ENCODE results near the gene SLC4A5.
A peak's percentile ranks its signal among the peaks of the same experiment; 100 is the strongest.

The SLC4A5 gene

DNA sequence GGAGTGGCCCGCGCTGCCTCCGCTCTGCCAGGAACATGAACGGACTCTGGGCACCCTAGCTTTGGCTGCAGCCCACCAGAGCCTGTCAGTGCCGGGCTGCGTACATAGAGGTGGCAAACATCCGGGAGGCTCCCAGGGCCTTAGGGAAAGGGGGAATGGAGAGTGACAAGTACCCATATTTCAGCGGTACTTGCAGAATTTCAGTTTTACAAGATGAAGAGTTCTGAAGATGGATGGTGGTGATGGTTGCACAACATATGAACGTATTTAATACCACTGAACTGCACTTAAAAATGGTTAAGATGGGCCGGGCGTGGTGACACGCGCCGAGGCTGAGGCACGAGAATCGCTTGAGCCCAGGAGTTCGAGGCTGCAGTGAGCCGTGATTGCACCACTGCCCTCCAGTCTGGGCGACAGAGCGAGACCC lies 143.9 kb downstream of the SLC4A5 start (continued):
- TF ChIP-seq, protein P1, sequence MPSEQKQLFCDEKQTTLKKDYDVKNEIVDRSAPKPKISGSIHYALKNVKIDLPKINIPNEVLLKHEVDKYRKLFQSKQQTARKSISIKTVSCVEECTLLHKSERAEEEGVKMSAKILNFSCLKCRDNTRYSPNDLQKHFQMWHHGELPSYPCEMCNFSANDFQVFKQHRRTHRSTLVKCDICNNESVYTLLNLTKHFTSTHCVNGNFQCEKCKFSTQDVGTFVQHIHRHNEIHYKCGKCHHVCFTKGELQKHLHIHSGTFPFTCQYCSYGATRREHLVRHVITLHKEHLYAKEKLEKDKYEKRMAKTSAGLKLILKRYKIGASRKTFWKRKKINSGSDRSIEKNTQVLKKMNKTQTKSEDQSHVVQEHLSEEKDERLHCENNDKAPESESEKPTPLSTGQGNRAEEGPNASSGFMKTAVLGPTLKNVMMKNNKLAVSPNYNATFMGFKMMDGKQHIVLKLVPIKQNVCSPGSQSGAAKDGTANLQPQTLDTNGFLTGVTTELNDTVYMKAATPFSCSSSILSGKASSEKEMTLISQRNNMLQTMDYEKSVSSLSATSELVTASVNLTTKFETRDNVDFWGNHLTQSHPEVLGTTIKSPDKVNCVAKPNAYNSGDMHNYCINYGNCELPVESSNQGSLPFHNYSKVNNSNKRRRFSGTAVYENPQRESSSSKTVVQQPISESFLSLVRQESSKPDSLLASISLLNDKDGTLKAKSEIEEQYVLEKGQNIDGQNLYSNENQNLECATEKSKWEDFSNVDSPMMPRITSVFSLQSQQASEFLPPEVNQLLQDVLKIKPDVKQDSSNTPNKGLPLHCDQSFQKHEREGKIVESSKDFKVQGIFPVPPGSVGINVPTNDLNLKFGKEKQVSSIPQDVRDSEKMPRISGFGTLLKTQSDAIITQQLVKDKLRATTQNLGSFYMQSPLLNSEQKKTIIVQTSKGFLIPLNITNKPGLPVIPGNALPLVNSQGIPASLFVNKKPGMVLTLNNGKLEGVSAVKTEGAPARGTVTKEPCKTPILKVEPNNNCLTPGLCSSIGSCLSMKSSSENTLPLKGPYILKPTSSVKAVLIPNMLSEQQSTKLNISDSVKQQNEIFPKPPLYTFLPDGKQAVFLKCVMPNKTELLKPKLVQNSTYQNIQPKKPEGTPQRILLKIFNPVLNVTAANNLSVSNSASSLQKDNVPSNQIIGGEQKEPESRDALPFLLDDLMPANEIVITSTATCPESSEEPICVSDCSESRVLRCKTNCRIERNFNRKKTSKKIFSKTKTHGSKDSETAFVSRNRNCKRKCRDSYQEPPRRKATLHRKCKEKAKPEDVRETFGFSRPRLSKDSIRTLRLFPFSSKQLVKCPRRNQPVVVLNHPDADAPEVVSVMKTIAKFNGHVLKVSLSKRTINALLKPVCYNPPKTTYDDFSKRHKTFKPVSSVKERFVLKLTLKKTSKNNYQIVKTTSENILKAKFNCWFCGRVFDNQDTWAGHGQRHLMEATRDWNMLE (tag by site-specific recombination; conservative IDR thresholded peaks at IDR 0.05; ENCODE audit: low read depth) = no peak
- no peak for TF ChIP-seq MZF1 (tag by site-specific recombination; IDR thresholded peaks at IDR 0.05; ENCODE audit: borderline replicate concordance)
- no peak for TF ChIP-seq ZNF792 (tag by site-specific recombination; IDR thresholded peaks at IDR 0.05)
- TF ChIP-seq, protein P2, sequence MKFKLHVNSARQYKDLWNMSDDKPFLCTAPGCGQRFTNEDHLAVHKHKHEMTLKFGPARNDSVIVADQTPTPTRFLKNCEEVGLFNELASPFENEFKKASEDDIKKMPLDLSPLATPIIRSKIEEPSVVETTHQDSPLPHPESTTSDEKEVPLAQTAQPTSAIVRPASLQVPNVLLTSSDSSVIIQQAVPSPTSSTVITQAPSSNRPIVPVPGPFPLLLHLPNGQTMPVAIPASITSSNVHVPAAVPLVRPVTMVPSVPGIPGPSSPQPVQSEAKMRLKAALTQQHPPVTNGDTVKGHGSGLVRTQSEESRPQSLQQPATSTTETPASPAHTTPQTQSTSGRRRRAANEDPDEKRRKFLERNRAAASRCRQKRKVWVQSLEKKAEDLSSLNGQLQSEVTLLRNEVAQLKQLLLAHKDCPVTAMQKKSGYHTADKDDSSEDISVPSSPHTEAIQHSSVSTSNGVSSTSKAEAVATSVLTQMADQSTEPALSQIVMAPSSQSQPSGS (tag by site-specific recombination; IDR thresholded peaks at IDR 0.05; ENCODE audit: low read depth) = no peak
- TF ChIP-seq KLF10 (tag by site-specific recombination; IDR thresholded peaks at IDR 0.05) = no peak
- 0 out of 2 replicates have a peak, but pooled peaks have one; percentile 9 for TF ChIP-seq ZBTB8A (tag by site-specific recombination; IDR thresholded peaks at IDR 0.05)
- no peak for TF ChIP-seq ZNF2 (tag by site-specific recombination; IDR thresholded peaks at IDR 0.05)
- TF ChIP-seq, protein P3, sequence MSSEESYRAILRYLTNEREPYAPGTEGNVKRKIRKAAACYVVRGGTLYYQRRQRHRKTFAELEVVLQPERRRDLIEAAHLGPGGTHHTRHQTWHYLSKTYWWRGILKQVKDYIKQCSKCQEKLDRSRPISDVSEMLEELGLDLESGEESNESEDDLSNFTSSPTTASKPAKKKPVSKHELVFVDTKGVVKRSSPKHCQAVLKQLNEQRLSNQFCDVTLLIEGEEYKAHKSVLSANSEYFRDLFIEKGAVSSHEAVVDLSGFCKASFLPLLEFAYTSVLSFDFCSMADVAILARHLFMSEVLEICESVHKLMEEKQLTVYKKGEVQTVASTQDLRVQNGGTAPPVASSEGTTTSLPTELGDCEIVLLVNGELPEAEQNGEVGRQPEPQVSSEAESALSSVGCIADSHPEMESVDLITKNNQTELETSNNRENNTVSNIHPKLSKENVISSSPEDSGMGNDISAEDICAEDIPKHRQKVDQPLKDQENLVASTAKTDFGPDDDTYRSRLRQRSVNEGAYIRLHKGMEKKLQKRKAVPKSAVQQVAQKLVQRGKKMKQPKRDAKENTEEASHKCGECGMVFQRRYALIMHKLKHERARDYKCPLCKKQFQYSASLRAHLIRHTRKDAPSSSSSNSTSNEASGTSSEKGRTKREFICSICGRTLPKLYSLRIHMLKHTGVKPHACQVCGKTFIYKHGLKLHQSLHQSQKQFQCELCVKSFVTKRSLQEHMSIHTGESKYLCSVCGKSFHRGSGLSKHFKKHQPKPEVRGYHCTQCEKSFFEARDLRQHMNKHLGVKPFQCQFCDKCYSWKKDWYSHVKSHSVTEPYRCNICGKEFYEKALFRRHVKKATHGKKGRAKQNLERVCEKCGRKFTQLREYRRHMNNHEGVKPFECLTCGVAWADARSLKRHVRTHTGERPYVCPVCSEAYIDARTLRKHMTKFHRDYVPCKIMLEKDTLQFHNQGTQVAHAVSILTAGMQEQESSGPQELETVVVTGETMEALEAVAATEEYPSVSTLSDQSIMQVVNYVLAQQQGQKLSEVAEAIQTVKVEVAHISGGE (tag by site-specific recombination; conservative IDR thresholded peaks at IDR 0.05; ENCODE audit: low read depth) = no peak
- no peak for TF ChIP-seq ZNF394 (tag by site-specific recombination; IDR thresholded peaks at IDR 0.05; ENCODE audit: borderline replicate concordance)
- TF ChIP-seq ZEB2 (tag by site-specific recombination; IDR thresholded peaks at IDR 0.05) = no peak
- peak; percentile 6; the same call in 1 of the 2 replicates for TF ChIP-seq ZNF341 (tag by site-specific recombination; IDR thresholded peaks at IDR 0.05; ENCODE audit: low read depth)
- TF ChIP-seq ZNF610 (tag by site-specific recombination; IDR thresholded peaks at IDR 0.05; ENCODE audit: borderline replicate concordance) = no peak
- no peak for TF ChIP-seq ZNF843 (tag by site-specific recombination; IDR thresholded peaks at IDR 0.05)
- TF ChIP-seq ZNF292 (tag by site-specific recombination; IDR thresholded peaks at IDR 0.05; ENCODE audit: borderline replicate concordance, low read depth) = no peak

DNA sequence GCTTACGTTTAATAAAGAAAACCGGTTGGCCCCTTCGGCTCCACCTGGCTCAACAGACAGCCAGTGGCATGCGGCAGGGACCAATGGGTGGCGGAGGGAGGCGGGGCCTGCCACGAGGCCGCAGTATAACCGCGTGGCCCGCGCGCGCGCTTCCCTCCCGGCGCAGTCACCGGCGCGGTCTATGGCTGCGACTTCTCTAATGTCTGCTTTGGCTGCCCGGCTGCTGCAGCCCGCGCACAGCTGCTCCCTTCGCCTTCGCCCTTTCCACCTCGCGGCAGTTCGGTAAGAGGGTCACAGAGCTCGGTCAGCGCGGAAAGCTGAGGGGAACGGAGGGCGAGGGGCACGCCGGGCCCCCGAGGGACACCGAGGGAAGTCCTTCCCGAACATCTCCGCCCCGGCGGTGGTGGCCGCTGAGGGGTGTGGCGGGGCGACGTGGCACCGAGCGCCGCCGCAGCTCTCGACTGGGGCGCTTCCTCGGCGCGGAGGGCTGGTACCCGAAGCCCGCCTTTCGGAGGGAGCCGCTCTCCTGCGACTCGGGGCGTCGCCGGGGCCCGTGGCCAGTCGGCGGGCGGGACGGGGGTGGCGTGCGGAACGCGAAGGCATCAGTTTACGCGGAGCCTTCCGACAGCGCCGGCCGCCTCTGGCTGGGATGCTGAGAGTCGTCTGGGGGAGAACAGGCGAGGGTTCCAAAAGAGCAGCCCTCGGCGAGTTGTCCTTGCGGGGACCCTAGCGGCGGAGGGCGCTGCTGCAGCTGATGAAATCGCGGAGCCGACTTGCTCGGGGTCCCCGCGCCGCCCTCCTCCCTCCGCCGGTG lies 144.5 kb downstream of the SLC4A5 start, which contains the start of gene MTHFD2:
TSS of gene MTHFD2 (plus strand) at position 155 of the 814 bp plus-strand sequence. CDS start at position 182, 27 bp downstream.
- peaks cover 6 to 8% of the 10 kb centered on the region in 2 experiments; a peak in 2 of 3 replicates for H3K36me3 ChIP-seq (ENCODE audit: control insufficient read depth in 2 of 2, insufficient read depth in 1 of 2, low read length in 2 of 2)
- peak within 1 kb of the TSS; percentile 76 for H3K4me3 ChIP-seq (ENCODE audit: low read depth, low read length)
- peaks cover 8% of the 10 kb centered on the region; the same call in 1 of the 2 replicates for H3K4me1 ChIP-seq (ENCODE audit: control insufficient read depth, insufficient read depth, low read length)
- H3K9me3 ChIP-seq (ENCODE audit: control insufficient read depth, insufficient read depth, low read depth, low read length) = no peaks in the 10 kb centered on the region
- ChIA-PET CTCF (interaction anchor here (0.6 to 2.4 kb wide), 8 partner anchors 13 to 1298 kb away, joined by 3 to 9 read pairs (median 3); partner anchors contain the start of genes MOB1A and STAMBP), POLR2A (interaction anchor here (0.6 to 4.4 kb wide), 21 partner anchors 9 to 461 kb away, joined by 3 to 52 read pairs (median 3); partner anchors contain the start of genes BOLA3, MOB1A, STAMBP and TPRKB)
- peak within 1 kb of the TSS; percentile 97 for H3K27ac ChIP-seq (ENCODE audit: extremely low read depth, low read depth, low read length)
- TF ChIP-seq OSR2 (tag by site-specific recombination; IDR thresholded peaks at IDR 0.05) (no peak), ZNF747 (tag by site-specific recombination; IDR thresholded peaks at IDR 0.05) (no peak), ZNF658 (tag by site-specific recombination; IDR thresholded peaks at IDR 0.05) (no peak), ZNF701 (tag by site-specific recombination; IDR thresholded peaks at IDR 0.05) (no peak), ZFP69B (tag by site-specific recombination; IDR thresholded peaks at IDR 0.05) (peak; percentile 28; the same call in 1 of the 2 replicates), ZBTB1 (tag by site-specific recombination; IDR thresholded peaks at IDR 0.05) (no peak), ZNF112 (tag by site-specific recombination; IDR thresholded peaks at IDR 0.05) (no peak)
- TF ChIP-seq, protein P4, sequence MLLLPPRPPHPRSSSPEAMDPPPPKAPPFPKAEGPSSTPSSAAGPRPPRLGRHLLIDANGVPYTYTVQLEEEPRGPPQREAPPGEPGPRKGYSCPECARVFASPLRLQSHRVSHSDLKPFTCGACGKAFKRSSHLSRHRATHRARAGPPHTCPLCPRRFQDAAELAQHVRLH (tag by site-specific recombination; IDR thresholded peaks at IDR 0.05) = peak; percentile 15; the same call in 1 of the 2 replicates
- TF ChIP-seq, protein P5, sequence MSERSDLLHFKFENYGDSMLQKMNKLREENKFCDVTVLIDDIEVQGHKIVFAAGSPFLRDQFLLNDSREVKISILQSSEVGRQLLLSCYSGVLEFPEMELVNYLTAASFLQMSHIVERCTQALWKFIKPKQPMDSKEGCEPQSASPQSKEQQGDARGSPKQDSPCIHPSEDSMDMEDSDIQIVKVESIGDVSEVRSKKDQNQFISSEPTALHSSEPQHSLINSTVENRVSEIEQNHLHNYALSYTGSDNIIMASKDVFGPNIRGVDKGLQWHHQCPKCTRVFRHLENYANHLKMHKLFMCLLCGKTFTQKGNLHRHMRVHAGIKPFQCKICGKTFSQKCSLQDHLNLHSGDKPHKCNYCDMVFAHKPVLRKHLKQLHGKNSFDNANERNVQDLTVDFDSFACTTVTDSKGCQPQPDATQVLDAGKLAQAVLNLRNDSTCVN (tag by site-specific recombination; optimal IDR thresholded peaks at IDR 0.05) = peak; percentile 95

Measured in HEK293 (cell line).